ENCODE data around the gene DMAP1.

- TF ChIP-seq CTCF (IDR thresholded peaks at IDR 0.05) = no peak
- no peak for TF ChIP-seq POLR2A (IDR thresholded peaks at IDR 0.05)
Measured at GRCh38 chr1:44246806-44247205, 33.5 kb downstream of the DMAP1 start.
